H9 (cell line): Measurements from ENCODE around the gene C8G. TPM values are rescaled to one million over a fixed set of nuclear protein-coding genes. Genes with fewer than 3 reads are reported as not detected.

Experiments
- DNase-seq: peaks from one replicate; pipeline ENCODE4 v3.0.0-alpha.2; 2017
- H2AFZ ChIP-seq: one replicate; pipeline ENCODE4 v1.6.1; 2013; ENCODE audit warnings: mild to moderate bottlenecking, low read length, control low read depth, moderate library complexity
- H2AK5ac ChIP-seq: 2 replicates; pipeline ENCODE4 v1.6.1; 2013; ENCODE audit warnings: low read length, control low read depth, mixed read lengths; ENCODE audit not compliant: insufficient read length
- H2BK120ac ChIP-seq: one replicate; pipeline ENCODE4 v1.6.1; 2013; ENCODE audit warnings: low read depth, mild to moderate bottlenecking, low read length, control low read depth, inconsistent platforms; ENCODE audit not compliant: poor library complexity, severe bottlenecking
- H2BK12ac ChIP-seq: 2 replicates; pipeline ENCODE4 v1.6.1; 2013; ENCODE audit warnings: low read length, control low read depth, mixed read lengths, low read depth; ENCODE audit not compliant: insufficient read length
- H2BK15ac ChIP-seq: 2 replicates; pipeline ENCODE4 v1.6.1; 2013; ENCODE audit warnings: low read depth, low read length, control low read depth
- H2BK20ac ChIP-seq: one replicate; pipeline ENCODE4 v1.6.1; 2013; ENCODE audit warnings: low read depth, mild to moderate bottlenecking, low read length, control low read depth, inconsistent platforms; ENCODE audit not compliant: poor library complexity, severe bottlenecking
- H2BK5ac ChIP-seq: 2 replicates; pipeline ENCODE4 v1.6.1; 2013; ENCODE audit warnings: low read length, control low read depth, mixed read lengths; ENCODE audit not compliant: insufficient read length
- H3K14ac ChIP-seq: 2 replicates; pipeline ENCODE4 v1.6.1; 2013; ENCODE audit warnings: low read length, control low read depth; ENCODE audit not compliant: insufficient read depth
- H3K18ac ChIP-seq: 2 replicates; pipeline ENCODE4 v1.6.1; 2013; ENCODE audit warnings: low read depth, mild to moderate bottlenecking, mixed read lengths, low read length, control low read depth; ENCODE audit not compliant: insufficient read length
- H3K23ac ChIP-seq: 2 replicates; pipeline ENCODE4 v1.6.1; 2013; ENCODE audit warnings: low read length, control low read depth, mixed read lengths, low read depth; ENCODE audit not compliant: insufficient read length
- H3K23me2 ChIP-seq: 2 replicates; pipeline ENCODE4 v1.6.1; 2013; ENCODE audit warnings: low read depth, mild to moderate bottlenecking, mixed read lengths, low read length, control low read depth; ENCODE audit not compliant: insufficient read length, poor library complexity, severe bottlenecking
- H3K27ac ChIP-seq: 2 replicates; pipeline ENCODE4 v1.5.1; 2013; ENCODE audit warnings: low read length, control low read depth, mixed read lengths, low read depth; ENCODE audit not compliant: insufficient read length
- H3K27me3 ChIP-seq: 2 replicates; pipeline ENCODE4 v1.6.1; 2013; ENCODE audit warnings: low read length, control low read depth, inconsistent platforms; ENCODE audit not compliant: insufficient read depth
- H3K4ac ChIP-seq: 2 replicates; pipeline ENCODE4 v1.6.1; 2013; ENCODE audit warnings: low read depth, mild to moderate bottlenecking, control low read depth, inconsistent platforms, low read length, moderate library complexity
- H3K4me1 ChIP-seq: 2 replicates; pipeline ENCODE4 v1.6.1; 2013; ENCODE audit warnings: low read length, control low read depth, inconsistent platforms; ENCODE audit not compliant: insufficient read depth
- H3K4me2 ChIP-seq: 2 replicates; pipeline ENCODE4 v1.6.1; 2013; ENCODE audit warnings: low read length, control low read depth, mixed read lengths; ENCODE audit not compliant: insufficient read length, insufficient read depth
- H3K56ac ChIP-seq: 2 replicates; pipeline ENCODE4 v1.6.1; 2013; ENCODE audit warnings: low read depth, mild to moderate bottlenecking, mixed read lengths, low read length, control low read depth; ENCODE audit not compliant: insufficient read length
- H3K79me1 ChIP-seq: 2 replicates; pipeline ENCODE4 v1.6.1; 2013; ENCODE audit warnings: low read depth, mild to moderate bottlenecking, moderate library complexity, low read length, control low read depth, inconsistent platforms; ENCODE audit not compliant: insufficient read depth, poor library complexity, severe bottlenecking
- H3K79me2 ChIP-seq: 2 replicates; pipeline ENCODE4 v1.6.1; 2013; ENCODE audit warnings: low read length, control low read depth, inconsistent platforms; ENCODE audit not compliant: insufficient read depth
- H3K9ac ChIP-seq: 2 replicates; pipeline ENCODE4 v1.6.1; 2013; ENCODE audit warnings: low read length, control low read depth, mixed read lengths; ENCODE audit not compliant: insufficient read length; ENCODE audit errors: extremely low read depth
- H3K9me3 ChIP-seq: one replicate; pipeline ENCODE4 v1.6.1; 2013; ENCODE audit warnings: low read depth, low read length, inconsistent platforms; ENCODE audit not compliant: control insufficient read depth
- H3T11ph ChIP-seq: one replicate; pipeline ENCODE4 v1.6.1; 2013; ENCODE audit warnings: mild to moderate bottlenecking, low read length, control low read depth, inconsistent platforms
- H4K20me1 ChIP-seq: one replicate; pipeline ENCODE4 v1.6.1; 2013; ENCODE audit not compliant: control insufficient read depth, insufficient read length, insufficient read depth
- H4K5ac ChIP-seq: 2 replicates; pipeline ENCODE4 v1.6.1; 2013; ENCODE audit warnings: low read depth, mild to moderate bottlenecking, mixed read lengths, low read length, control low read depth; ENCODE audit not compliant: insufficient read length
- H4K8ac ChIP-seq: replicated peaks from 2 replicates; pipeline ENCODE4 v1.6.1; 2013; ENCODE audit warnings: low read length, control low read depth, mixed read lengths, low read depth; ENCODE audit not compliant: insufficient read length
- H4K91ac ChIP-seq: 2 replicates; pipeline ENCODE4 v1.6.1; 2013; ENCODE audit warnings: low read depth, mild to moderate bottlenecking, moderate library complexity, mixed read lengths, low read length, control low read depth; ENCODE audit not compliant: insufficient read length
- H3K27ac Mint-ChIP-seq, 3 experiments: 2 replicates in 2 of 3; 3 replicates in 1 of 3; pipeline ENCODE4 v1.8.0; 2020 to 2021; ENCODE audit warnings: mixed read lengths in 3 of 3, mild to moderate bottlenecking in 1 of 3, moderate library complexity in 1 of 3
- H3K27me3 Mint-ChIP-seq: 2 replicates; pipeline ENCODE4 v1.8.0; 2021; ENCODE audit warnings: low read depth, mild to moderate bottlenecking, moderate library complexity, mixed read lengths
- H3K36me3 Mint-ChIP-seq, 3 experiments: 2 replicates in 2 of 3; 3 replicates in 1 of 3; pipeline ENCODE4 v1.8.0; 2020 to 2021; ENCODE audit warnings: low read depth in 3 of 3, mixed read lengths in 3 of 3; ENCODE audit not compliant: insufficient read depth in 1 of 3
- H3K4me1 Mint-ChIP-seq, 2 experiments: 2 replicates each; pipeline ENCODE4 v1.8.0; 2020; ENCODE audit warnings: mixed read lengths in 2 of 2
- H3K4me3 Mint-ChIP-seq, 2 experiments: 2 replicates in 1 of 2; 3 replicates in 1 of 2; pipeline ENCODE4 v1.8.0; 2020 to 2021; ENCODE audit warnings: mild to moderate bottlenecking in 2 of 2, mixed read lengths in 2 of 2, moderate library complexity in 1 of 2
- H3K9me3 Mint-ChIP-seq, 2 experiments: 2 replicates in 1 of 2; 3 replicates in 1 of 2; pipeline ENCODE4 v1.8.0; 2020; ENCODE audit warnings: mild to moderate bottlenecking in 2 of 2, mixed read lengths in 2 of 2, moderate library complexity in 1 of 2
- CTCF ChIP-seq: fragments of 200-600 bp; sonication (generic); conservative IDR thresholded peaks from 3 replicates; pipeline ENCODE4 v1.8.0; 2021; ENCODE audit warnings: antibody characterized with exemption, mild to moderate bottlenecking
- WGBS: extraction: QIAGEN DNeasy Blood & Tissue Kit; methylation state at CpG from one replicate; pipeline ENCODE4 v1.1.7; 2013; ENCODE audit warnings: missing lambda C conversion rate, low lambda C conversion rate, mixed read lengths; ENCODE audit not compliant: insufficient read length; ENCODE audit errors: extremely low coverage; 5-methylcytosine and 5-hydroxymethylcytosine counted together
- total RNA-seq: library from RNA; stranded (reverse); gene quantifications from 2 replicates; pipeline ENCODE4 v1.2.1, GENCODE V29; 2021

C8G gene
- total RNA-seq, 1 experiment from 2014 or later, result 0.96 TPM

- Histone ChIP-seq H2BK120ac (no peak overlapping the region), H3K27me3 (no peaks in the 10 kb centered on the region), H2BK5ac (no peak overlapping the region), H2BK12ac (no peak overlapping the region), H4K91ac (no peak overlapping the region), H2AFZ (no peak overlapping the region), H3K9ac (no peak overlapping the region), H3K14ac (no peak overlapping the region; the same call in 1 of the 2 replicates), H3K79me1 (no peaks in the 10 kb centered on the region), H3K23ac (no peak overlapping the region), H3T11ph (no peak overlapping the region), H2BK15ac (no peak overlapping the region), H3K79me2 (no peaks in the 10 kb centered on the region), H3K9me3 (no peaks in the 10 kb centered on the region), H3K4me1 (no peaks in the 10 kb centered on the region), H4K8ac (no peak overlapping the region), H4K20me1 (no peaks in the 10 kb centered on the region), H3K23me2 (no peaks in the 10 kb centered on the region), H3K56ac (no peak overlapping the region), H3K4me2 (no peak overlapping the region), H3K27ac (no peak overlapping the region), H3K4ac (no peak overlapping the region), H4K5ac (no peak overlapping the region), H2BK20ac (no peak overlapping the region), H2AK5ac (no peak overlapping the region), H3K18ac (no peak overlapping the region)
- H3K4me3 Mint-ChIP-seq, result no peak overlapping the region
- no peaks in the 10 kb centered on the region for H3K27me3 Mint-ChIP-seq
- H3K4me1 Mint-ChIP-seq, result no peaks in the 10 kb centered on the region
- H3K9me3 Mint-ChIP-seq, result no peaks in the 10 kb centered on the region
- peak; percentile 18 for DNase-seq
- no peak for TF ChIP-seq CTCF
- H3K36me3 Mint-ChIP-seq, result peaks cover 16 to 71% (median 53%) of the 10 kb centered on the region in 3 experiments; a peak in 6 of 7 replicates
- WGBS, result no CpG with 5 or more reads among the region's 13 CpGs
- no peak overlapping the region; a peak in 1 of 7 replicates for H3K27ac Mint-ChIP-seq
Observed at GRCh38 chr9:136926749-136927148, 18.3 kb upstream of the C8G start.
